Measurements from ENCODE around the gene CYB561A3. TPM values are rescaled to one million over a fixed set of nuclear protein-coding genes. Genes with fewer than 3 reads are reported as not detected.

CYB561A3 gene
- total RNA-seq, 4 donors from 2014 or later: 68.1 to 157 (median 93.6) TPM

- no peaks in the 10 kb centered on the region for H3K4me1 ChIP-seq
- no peaks in the 10 kb centered on the region for H3K9me3 ChIP-seq
- H3K27ac ChIP-seq: no peak overlapping the region
- in situ Hi-C loops (cut with MboI; ENCODE audit: low pct_ligation_motif_present in 1 of 4, low pct_unique_long_range_greater_than_20kb in 1 of 4, low sequenced_read_pairs in 3 of 4): no loop called here
- TF ChIP-seq POLR2AphosphoS5 (IDR thresholded peaks at IDR 0.05) (no peak), CTCF (IDR thresholded peaks at IDR 0.05) (no peak), POLR2A (IDR thresholded peaks at IDR 0.05) (no peak), EP300 (IDR thresholded peaks at IDR 0.05; ENCODE audit: low read depth) (no peak)
- peaks cover 0 to 91% (median 39%) of the 10 kb centered on the region in 4 donors for H3K36me3 ChIP-seq
- intact Hi-C loops (cut with DNase I; ENCODE audit: low total_unique reads): no loop called here
- DNase-seq: no peak
- no peak overlapping the region for H3K4me3 ChIP-seq
- H3K27me3 ChIP-seq: no peaks in the 10 kb centered on the region
- WGBS, 2 donors (ENCODE audit: low coverage in 1 of 2): 81 to 86% methylated on average over 7 to 8 of the region's 8 CpGs
Measured at GRCh38 chr11:61310749-61311148, 50.9 kb downstream of the CYB561A3 start.

GRCh38 chr11:61309739-61310138 lies 51.9 kb downstream of the CYB561A3 start:
- 91 to 94% methylated on average over 3 to 7 of the region's 7 CpGs for WGBS, 2 donors (ENCODE audit: low coverage in 1 of 2)
- Histone ChIP-seq H3K27ac (no peak overlapping the region), H3K4me3 (no peak overlapping the region), H3K4me1 (no peaks in the 10 kb centered on the region), H3K9me3 (no peaks in the 10 kb centered on the region), H3K27me3 (no peaks in the 10 kb centered on the region), H3K36me3 (peaks cover 0 to 84% (median 39%) of the 10 kb centered on the region in 4 donors)
- TF ChIP-seq EP300 (IDR thresholded peaks at IDR 0.05; ENCODE audit: low read depth) (no peak), POLR2A (IDR thresholded peaks at IDR 0.05) (no peak), CTCF (IDR thresholded peaks at IDR 0.05) (no peak), POLR2AphosphoS5 (IDR thresholded peaks at IDR 0.05) (no peak)
- in situ Hi-C loops (cut with MboI; ENCODE audit: low pct_ligation_motif_present in 1 of 4, low pct_unique_long_range_greater_than_20kb in 1 of 4, low sequenced_read_pairs in 3 of 4) (no loop called here), intact Hi-C loops (cut with DNase I; ENCODE audit: low total_unique reads) (no loop called here)
- DNase-seq: no peak

- no peak overlapping the region for H3K27ac ChIP-seq
- no peaks in the 10 kb centered on the region for H3K27me3 ChIP-seq
- H3K9me3 ChIP-seq: no peaks in the 10 kb centered on the region
- no peak for DNase-seq
- H3K36me3 ChIP-seq: peaks cover 0 to 78% (median 39%) of the 10 kb centered on the region in 4 donors
- 92 to 96% methylated on average over 4 of the region's 4 CpGs for WGBS, 2 donors (ENCODE audit: low coverage in 1 of 2)
- intact Hi-C loops (cut with DNase I; ENCODE audit: low total_unique reads): no loop called here
- no peak for TF ChIP-seq EP300 (IDR thresholded peaks at IDR 0.05; ENCODE audit: low read depth)
- TF ChIP-seq POLR2A (IDR thresholded peaks at IDR 0.05): no peak
- no peak for TF ChIP-seq CTCF (IDR thresholded peaks at IDR 0.05)
- TF ChIP-seq POLR2AphosphoS5 (IDR thresholded peaks at IDR 0.05): no peak
- no peaks in the 10 kb centered on the region for H3K4me1 ChIP-seq
- in situ Hi-C loops (cut with MboI; ENCODE audit: low pct_ligation_motif_present in 1 of 4, low pct_unique_long_range_greater_than_20kb in 1 of 4, low sequenced_read_pairs in 3 of 4): no loop called here
- no peak overlapping the region for H3K4me3 ChIP-seq
Measured at GRCh38 chr11:61309141-61309540, 52.5 kb downstream of the CYB561A3 start.

- H3K27ac ChIP-seq: no peak overlapping the region
- DNase-seq: no peak
- H3K36me3 ChIP-seq: peaks cover 0 to 77% (median 37%) of the 10 kb centered on the region in 4 donors
- H3K4me1 ChIP-seq: no peaks in the 10 kb centered on the region
- TF ChIP-seq CTCF (IDR thresholded peaks at IDR 0.05): no peak
- no peak for TF ChIP-seq POLR2A (IDR thresholded peaks at IDR 0.05)
- no peak for TF ChIP-seq EP300 (IDR thresholded peaks at IDR 0.05; ENCODE audit: low read depth)
- TF ChIP-seq POLR2AphosphoS5 (IDR thresholded peaks at IDR 0.05): no peak
- H3K9me3 ChIP-seq: no peaks in the 10 kb centered on the region
- H3K27me3 ChIP-seq: no peaks in the 10 kb centered on the region
- intact Hi-C loops (cut with DNase I; ENCODE audit: low total_unique reads) (no loop called here), in situ Hi-C loops (cut with MboI; ENCODE audit: low pct_ligation_motif_present in 1 of 4, low pct_unique_long_range_greater_than_20kb in 1 of 4, low sequenced_read_pairs in 3 of 4) (no loop called here)
- no peak overlapping the region for H3K4me3 ChIP-seq
- 86 to 94% methylated on average over 1 of the region's 1 CpG for WGBS, 2 donors (ENCODE audit: low coverage in 1 of 2)
Measured at GRCh38 chr11:61307354-61307753, 54.3 kb downstream of the CYB561A3 start.
